Thoracic aorta endothelial cell (primary cell): ENCODE measurements around the gene CXCL5. TPM values are rescaled to one million over a fixed set of nuclear protein-coding genes. Genes with fewer than 3 reads are reported as not detected.

Source experiments
- small RNA-seq: library from RNA; depleted of rRNA; stranded (forward); fragments of <200 nt; gene quantifications from one replicate; pipeline ENCODE3, GENCODE V24; 2012
- total RNA-seq: library from RNA; depleted of rRNA; stranded (reverse); fragments of >200 nt; gene quantifications from 2 replicates; pipeline ENCODE4 v1.2.3, GENCODE V29; 2012

Gene CXCL5
- total RNA-seq, result 0.57 and 0.80 TPM in 2 replicates

GRCh38 chr4:73998040-73999011 lies at the start of gene CXCL5:
Gene CXCL5, minus strand, starts transcription at chr4:73998677. Its CDS starts 96 bp downstream, at chr4:73998581.

GRCh38 chr4:74038425-74039314 lies 40.2 kb upstream of the CXCL5 start, which contains the start of gene CXCL3:
Gene CXCL3, minus strand, starts transcription at chr4:74038689. Its CDS starts 78 bp downstream, at chr4:74038611.

GRCh38 chr4:73988061-73988460 lies 10.4 kb downstream of the CXCL5 start, which contains the start of gene PPBP:
Gene PPBP, minus strand, starts transcription at chr4:73988190. Its CDS starts 87 bp downstream, at chr4:73988103.

Small RNA genes within 50 kb of the gene (small RNA-seq; reads per million reads assigned to genes)
- not detected for gene RN7SL218P

Other genes starting within 250 kb of the CXCL5 start
- 2.9 and 17.3 TPM in 2 replicates for gene CXCL6, start 162.0 kb downstream of the CXCL5 start, total RNA-seq
- gene PF4V1, start 145.4 kb downstream of the CXCL5 start, total RNA-seq, result 0.80 TPM in 1 of 2 replicates, not detected in the other
- 64.6 and 78.5 TPM in 2 replicates for gene CXCL1, start 129.3 kb downstream of the CXCL5 start, total RNA-seq
- gene PF4, start 16.6 kb downstream of the CXCL5 start, total RNA-seq, result 0.57 TPM in 1 of 2 replicates, not detected in the other
- not detected in 2 replicates for gene PPBP, start 10.5 kb downstream of the CXCL5 start, total RNA-seq
- 0.93 and 1.6 TPM in 2 replicates for gene CXCL3, start 40.0 kb upstream of the CXCL5 start, total RNA-seq
- 9.3 and 11.7 TPM in 2 replicates for gene CXCL2, start 100.5 kb upstream of the CXCL5 start, total RNA-seq
- 36.8 and 43.9 TPM in 2 replicates for gene MTHFD2L, start 159.4 kb upstream of the CXCL5 start, total RNA-seq